Measurements from ENCODE around the gene STX16. TPM values are rescaled to one million over a fixed set of nuclear protein-coding genes. Genes with fewer than 3 reads are reported as not detected.

STX16 gene
- total RNA-seq, 1 experiment from 2014 or later: 21.4 TPM

DNA sequence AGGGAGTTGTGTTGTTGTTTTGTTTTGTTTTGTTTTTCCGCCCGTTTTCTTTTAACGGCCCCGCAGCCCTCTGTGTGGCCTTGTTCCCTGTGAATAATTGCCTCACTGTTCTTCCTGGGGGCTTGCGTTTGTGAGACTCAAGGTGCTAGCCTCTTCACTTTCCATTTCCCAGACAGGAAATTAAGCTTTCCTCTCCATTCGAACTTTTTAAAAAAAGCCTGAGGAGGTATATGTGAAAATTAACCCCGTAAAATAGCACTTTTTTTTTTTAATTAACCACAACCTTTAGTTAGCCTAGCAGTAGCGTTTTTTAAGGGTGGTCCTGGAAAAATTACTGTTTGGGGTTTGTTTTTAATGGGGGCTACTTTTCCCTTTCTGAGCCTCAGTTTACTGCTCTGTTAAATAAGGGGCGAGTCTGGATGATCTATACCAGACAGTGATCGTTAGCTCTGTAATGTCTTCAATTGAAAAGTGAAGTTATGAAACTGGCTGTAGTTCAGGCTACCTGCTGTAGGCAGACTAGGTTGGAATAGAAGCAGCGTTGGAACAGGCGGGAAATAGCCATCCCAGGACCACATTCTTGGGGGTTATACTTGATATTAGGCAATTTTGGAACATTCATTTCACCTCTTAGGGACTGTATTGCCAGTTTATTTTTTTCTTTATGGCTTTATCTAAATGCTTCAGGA, 1.7 kb downstream of the STX16 start:
- DNase-seq (ENCODE audit: low read depth): no peak

DNA sequence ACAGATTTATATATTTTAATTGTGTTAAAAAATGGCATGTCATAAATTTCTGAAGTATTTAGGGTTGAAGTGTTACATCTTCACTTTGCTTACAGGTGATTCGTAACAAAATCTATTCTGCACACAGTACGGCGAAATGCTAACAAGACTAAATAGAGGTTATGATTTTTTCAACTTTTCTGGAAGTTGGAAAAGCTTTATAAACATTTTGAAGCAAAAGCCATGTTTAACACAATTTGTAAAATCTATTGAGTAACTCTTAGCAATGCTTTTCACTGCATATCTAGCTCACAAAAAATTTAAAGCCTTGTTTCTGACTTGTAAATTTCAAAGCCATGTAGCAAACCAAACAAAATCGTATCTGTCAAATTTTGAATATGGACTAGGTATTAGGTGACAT, 3.3 kb downstream of the STX16 start:
- no peak for DNase-seq (ENCODE audit: low read depth)

GRCh38 chr20:58655328-58656107, 4.4 kb downstream of the STX16 start:
- DNase-seq (ENCODE audit: low read depth): no peak

- no peak for DNase-seq (ENCODE audit: low read depth)
Observed at GRCh38 chr20:58656831-58657230, 5.7 kb downstream of the STX16 start.

GRCh38 chr20:58657262-58657661, 6.2 kb downstream of the STX16 start:
- DNase-seq (ENCODE audit: low read depth): no peak

- no peak for DNase-seq (ENCODE audit: low read depth)
Observed at GRCh38 chr20:58657986-58658385, 6.9 kb downstream of the STX16 start.

- DNase-seq (ENCODE audit: low read depth): no peak
Observed at GRCh38 chr20:58658760-58659159, 7.7 kb downstream of the STX16 start.

- DNase-seq (ENCODE audit: low read depth): no peak
Observed at GRCh38 chr20:58659841-58660240, 8.8 kb downstream of the STX16 start.

DNA sequence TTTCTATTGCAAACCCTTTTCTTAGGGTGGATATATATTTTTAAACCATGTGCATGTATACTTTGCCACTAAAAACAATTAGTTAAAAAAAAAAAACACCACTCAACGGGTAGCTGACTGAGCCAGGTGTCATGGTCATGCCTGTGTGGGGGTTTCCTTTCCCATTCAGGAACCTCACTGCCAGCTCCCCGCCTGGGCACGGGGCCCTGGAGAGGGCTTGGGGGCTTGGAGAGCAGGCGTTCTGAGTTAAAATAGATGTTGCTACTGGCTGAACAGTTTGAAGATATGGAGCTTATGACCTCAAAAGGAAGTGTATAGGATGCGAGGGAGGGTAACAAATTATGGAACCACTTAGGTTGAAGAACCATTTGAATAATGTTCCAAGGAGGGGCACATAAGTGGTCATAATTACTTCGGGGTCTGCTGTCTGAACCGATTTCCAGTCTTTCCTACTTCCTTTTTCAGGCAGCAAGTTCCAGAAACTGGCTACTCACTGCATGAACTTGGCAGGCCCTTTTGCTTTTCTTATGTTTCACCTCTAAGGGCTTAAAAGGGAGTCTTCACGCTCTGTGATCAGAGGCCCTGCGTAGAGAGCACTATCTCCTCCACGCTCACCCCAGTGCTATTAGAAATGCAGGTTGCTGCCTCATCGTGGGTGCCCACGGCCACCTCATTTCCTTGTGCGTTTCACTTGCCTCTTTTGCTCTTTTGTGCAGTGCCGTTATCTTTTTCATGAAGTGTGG, 9.9 kb downstream of the STX16 start:
- DNase-seq (ENCODE audit: low read depth): no peak

DNA sequence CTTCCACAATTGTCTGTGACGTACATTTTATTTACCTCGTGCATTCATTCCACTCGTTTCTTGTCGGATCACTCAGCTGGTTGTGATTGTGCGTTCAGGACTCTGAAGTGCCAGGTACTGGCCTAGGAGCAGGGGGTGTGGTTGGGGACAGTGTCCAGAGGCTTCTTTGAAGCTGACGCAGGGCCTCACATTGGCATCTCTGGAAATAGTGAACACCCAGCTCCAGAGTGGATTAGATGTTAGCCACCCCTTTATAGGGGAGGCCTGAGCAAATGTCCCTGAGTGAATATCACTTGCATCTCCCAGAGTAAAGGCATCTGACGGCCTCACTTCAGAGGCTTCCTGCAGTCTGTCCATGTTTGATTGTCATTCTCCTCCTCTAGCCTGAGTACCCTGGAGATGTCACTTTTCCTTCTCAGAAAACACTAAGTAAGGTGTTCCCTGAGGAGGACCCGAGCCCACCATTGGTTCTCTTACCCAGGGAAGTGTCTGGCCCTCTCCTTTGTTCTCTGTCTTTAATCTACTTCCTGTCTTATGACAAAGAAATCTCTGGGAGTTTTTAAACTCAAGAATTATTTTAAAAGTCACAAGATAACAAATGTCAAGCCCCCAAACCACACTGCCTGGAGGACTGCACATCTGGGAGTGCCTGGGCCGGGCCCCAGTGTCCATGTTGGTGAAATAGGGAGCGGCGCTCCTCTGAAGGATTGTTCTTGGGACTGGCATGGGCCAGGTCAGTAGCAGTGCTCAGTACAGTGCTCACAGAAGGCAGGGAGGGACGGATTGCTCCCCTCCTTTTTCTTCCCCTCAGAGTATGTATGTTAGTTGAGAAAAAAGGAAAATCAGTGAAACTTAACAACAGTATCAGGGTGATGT, 10.8 kb downstream of the STX16 start:
- no peak for DNase-seq (ENCODE audit: low read depth)

GRCh38 chr20:58664331-58664730, 13.2 kb downstream of the STX16 start:
- DNase-seq (ENCODE audit: low read depth): no peak

GRCh38 chr20:58664883-58665282, 13.8 kb downstream of the STX16 start:
- no peak for DNase-seq (ENCODE audit: low read depth)

DNA sequence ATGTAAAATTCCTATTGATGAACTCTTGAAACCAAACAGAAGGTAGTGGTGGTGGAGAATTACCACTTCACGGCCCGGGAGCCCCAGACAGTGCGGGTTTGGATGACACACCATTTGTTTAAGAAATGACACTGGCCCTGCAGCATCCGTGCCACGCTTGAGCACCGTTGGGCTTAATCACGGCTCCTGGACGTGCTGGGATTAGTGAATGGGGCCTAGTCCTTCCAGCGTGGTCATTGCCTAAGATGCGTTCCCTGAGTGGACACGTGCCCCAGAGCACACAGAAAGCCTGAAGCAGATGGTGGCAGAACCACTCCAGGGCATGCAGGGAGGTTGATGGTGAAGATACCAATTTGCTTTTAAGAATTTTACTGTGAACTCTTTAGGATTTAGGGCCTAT, 14.5 kb downstream of the STX16 start:
- no peak for DNase-seq (ENCODE audit: low read depth)

DNA sequence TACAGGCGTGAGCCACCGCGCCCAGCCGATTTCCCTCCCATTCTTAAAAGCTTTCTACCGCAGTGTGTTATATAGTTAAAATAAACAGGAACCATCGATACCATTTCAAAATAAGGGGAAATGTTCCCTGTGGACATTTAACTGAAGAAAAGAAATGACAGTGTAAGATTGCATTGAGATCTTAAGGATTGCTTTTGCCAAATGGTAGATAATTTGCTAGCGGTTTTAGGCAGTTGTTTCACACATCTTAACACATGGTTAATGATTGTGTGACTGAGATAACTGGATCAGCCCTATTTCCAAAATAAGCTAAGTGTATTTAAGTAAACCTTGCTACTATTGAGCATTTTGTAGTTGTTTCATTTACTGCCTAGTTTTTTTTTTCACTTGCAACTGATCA, 15.6 kb downstream of the STX16 start:
- DNase-seq (ENCODE audit: low read depth): no peak

- no peak for DNase-seq (ENCODE audit: low read depth)
Observed at GRCh38 chr20:58667975-58668374, 16.9 kb downstream of the STX16 start.

GRCh38 chr20:58668901-58669286, 17.8 kb downstream of the STX16 start:
- DNase-seq (ENCODE audit: low read depth): no peak

GRCh38 chr20:58669287-58670006, 18.4 kb downstream of the STX16 start:
- no peak for DNase-seq (ENCODE audit: low read depth)

DNA sequence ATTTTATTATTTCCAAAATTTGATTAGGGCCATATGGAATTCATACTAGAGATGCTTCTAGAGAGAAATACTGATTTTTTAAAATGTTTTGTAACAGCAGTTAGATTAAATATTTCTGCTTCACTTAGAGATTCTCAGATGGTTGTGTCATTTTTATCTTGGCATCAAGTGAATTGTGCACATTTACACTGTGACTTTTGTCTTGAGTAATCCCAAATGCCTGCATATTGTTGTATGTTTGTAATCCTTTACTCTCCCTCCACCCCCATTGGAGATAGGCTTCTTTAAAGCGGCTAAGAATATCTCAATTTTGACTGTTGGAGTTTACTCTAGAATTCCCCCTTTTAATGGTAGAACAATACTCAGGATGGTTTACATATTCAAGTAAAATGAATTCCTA, 19.0 kb downstream of the STX16 start:
- DNase-seq (ENCODE audit: low read depth): no peak

DNA sequence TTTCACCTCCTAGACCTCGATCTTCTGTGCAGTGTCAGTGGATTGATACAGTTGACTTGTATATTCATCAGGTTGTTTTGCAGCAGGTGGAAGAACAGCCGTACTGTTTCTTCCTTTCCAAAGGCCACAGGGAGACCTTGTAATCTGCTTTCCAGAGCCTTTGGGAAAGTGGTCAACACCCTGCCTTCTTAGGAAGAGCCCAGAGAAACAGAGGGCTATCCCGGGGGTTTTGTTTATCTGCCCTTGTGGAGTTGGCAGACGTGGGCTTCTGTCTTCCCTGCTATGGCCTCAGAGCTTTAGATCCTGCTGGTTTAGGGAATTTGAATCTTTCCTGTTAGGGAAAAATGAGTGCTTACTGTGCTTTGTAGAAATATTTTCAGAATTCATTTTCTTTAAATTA, 19.6 kb downstream of the STX16 start:
- no peak for DNase-seq (ENCODE audit: low read depth)

DNA sequence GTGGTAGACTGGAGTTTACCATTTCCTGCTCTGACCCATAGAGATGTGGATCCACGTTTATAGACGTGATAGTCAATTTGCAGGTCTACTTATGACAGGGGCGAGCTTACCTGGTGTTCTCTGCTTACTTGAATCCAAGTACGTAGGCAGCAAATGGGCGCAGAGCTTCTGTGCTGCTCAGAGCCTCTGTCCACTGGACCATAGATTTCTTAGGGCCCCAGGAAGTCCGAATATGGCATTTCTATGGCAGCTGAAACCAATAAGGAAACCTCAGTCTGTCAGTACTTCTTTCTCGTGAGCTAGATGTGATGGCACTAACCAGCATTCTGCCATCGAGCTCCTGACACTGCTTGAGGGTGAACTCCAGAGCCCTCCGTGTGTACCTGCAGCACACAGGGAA, 22.0 kb downstream of the STX16 start:
- no peak for DNase-seq (ENCODE audit: low read depth)

GRCh38 chr20:58675146-58675584, 24.1 kb downstream of the STX16 start:
- no peak for DNase-seq (ENCODE audit: low read depth)

Measured in HT1080 (cell line).